Globus pallidus (tissue), 1 donor: ENCODE measurements around the gene RAI2.

ENCODE experiments used
- DNase-seq: peaks from one replicate; pipeline ENCODE4 v3.0.0-alpha.2; 2015; ENCODE audit warnings: low spot score

The RAI2 gene

DNA sequence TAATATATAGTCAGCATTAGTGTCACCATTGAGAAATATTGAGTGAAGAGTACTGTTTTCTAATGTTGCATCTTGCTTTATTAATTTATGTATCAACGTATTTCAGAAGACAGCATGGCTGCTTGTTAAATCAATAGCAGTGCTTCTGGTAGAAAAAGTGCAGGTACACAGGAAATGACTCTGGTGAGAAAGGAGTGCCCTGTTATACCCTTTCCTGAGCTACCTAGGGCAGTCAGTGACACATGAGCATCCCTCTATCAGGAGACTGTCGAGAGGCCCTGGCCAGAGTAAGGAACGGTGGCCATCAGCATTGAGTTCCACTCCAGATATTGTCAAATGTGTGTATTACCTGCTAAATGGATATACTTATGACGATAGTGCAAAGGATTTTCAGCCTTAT is 81.7 kb downstream of the RAI2 start:
- no peak for DNase-seq

DNA sequence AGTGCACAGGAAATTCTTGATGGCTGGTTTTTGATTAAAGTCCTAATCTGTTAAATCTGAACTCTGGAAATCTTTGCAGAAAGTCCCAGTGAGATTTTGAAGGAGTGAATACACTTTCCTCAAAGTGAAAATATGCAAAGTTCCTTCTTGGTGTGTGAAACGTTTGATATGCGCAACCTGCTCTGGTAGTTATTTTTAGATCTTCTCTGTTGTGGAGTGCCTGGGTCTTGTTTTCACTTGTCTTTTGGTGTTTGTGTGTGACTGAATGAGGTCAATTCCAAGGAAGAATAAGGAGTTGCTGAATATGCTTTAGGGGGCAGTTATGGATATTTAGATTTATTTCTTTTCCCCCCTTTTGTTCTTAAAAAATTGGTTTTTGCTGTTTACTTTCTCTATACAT is 82.1 kb downstream of the RAI2 start:
- no peak for DNase-seq

DNA sequence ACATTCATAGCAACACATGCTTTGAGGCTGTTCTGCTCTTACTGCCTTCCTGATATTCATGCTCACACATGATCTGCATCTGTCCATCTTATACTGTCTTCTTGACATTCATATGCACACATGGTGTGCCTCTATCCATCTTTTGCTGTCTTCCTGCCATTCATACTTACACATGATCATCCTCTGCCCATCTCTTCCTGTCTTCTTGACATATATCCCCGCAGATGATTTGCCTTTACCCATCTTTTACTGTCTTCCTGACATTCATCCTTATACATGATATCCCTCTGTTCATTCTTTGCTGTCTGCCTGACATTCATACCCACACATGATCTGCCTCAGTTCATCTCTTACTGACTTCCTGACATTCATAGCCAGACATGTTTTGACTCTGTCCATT is 87.0 kb downstream of the RAI2 start:
- DNase-seq, result no peak

DNA sequence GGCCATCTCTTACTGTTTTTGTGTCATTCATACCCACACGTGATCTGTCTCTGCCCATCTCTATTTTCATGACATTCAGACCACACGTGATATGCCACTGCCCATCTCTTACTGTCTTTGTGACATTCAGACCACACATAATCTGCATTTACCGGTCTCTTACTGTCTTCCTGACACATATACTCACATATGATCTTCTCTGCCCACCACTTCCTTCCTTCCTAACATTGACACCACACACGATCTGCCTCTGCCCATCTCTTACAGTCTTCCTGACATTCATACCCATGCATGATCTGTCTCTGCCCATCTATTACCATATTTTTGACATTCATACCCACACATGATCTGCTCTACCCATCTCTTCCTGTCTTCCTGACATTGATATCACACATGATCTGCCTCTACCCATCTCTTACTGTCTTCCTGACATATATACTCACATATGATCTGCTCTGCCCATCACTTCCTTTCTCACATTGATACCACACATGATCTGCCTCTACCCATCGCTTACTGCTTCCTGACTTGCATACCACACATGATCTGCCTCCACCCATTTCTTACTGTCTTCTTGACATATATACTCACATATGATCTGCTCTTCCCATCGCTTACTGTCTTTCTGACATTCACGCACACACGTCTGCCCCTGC is 87.7 kb downstream of the RAI2 start:
- DNase-seq, result no peak

DNA sequence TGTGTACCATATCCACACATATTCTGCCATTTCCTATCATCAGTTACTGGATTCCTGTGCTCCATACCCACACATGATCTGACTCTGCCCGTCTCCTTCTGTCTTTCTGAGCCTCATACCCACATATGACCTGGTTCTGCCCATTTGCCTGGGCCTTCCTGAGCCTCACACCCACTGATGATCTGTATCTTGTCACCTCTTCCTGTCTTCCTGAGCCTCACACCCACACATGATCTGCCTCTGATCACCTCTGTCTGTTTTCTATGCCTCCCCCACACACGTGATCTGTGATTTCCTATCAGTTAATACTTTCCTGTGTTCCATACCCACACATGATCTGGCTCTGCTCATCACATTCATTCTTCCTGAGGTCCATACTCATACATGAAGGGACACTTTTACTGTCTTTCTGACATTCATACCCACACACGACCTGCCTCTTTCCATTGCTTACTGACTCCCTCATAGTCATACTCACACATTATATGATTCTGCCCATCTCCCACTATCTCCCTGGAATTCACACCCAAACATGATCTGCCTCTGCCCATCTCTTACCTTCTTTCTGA is 91.3 kb downstream of the RAI2 start:
- DNase-seq, result no peak

DNA sequence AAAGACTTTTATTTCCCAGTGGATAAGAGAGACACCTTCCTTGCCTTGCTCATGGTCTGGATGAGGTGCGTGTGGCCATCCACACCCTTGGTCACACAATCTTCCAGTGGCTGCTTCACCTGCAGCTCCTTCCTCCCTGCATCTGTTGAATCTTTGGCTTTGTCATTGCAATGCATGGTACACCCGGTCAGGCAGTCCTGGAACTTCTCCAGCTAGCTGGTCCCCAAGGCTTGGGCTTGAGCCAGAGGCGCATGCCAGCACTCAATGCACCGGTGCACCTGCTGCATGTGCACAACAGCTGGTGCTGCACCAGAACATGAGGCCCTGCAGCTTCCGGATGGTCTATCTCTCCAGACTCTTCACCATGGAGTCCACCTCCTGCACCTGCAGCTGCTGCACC is 92.1 kb downstream of the RAI2 start:
- no peak for DNase-seq

DNA sequence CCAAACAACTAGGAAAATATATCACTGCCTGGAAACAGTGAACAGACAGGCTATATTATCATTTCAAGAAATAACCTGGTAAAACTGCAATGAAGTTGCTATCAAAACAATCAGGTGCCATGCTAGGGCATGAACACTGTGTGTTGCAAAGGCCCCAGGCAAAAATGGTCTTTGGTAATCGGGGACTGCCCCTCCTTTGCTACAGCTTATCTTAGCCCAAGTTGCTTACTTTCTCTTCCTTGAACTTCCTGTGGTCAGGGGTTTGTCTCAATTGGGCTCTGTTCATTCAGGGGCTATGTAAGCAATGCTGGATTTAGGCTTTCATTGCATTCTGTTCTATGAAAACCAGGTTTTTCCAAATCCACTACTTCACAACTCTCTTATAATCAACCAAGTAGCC is 93.4 kb downstream of the RAI2 start:
- no peak for DNase-seq

DNA sequence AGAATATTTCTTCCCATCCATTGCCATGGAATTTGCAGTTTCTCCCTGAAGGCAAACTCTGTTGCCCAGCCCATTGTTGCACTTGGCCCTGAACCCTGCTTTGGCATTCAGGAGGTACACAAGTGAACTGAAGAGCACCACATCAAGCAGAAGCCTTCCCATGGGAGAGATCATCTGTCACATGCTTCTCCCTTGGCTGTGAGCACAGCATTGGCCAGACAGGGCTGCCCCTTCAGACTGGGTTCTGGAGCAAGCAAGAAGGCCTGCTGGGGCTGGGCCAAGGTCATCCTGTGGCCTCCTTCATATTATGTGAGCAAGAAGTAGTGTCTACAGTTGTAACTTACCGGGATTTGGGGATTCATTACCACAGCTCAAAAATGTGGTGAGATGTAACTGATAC is 101.1 kb downstream of the RAI2 start:
- no peak for DNase-seq

DNA sequence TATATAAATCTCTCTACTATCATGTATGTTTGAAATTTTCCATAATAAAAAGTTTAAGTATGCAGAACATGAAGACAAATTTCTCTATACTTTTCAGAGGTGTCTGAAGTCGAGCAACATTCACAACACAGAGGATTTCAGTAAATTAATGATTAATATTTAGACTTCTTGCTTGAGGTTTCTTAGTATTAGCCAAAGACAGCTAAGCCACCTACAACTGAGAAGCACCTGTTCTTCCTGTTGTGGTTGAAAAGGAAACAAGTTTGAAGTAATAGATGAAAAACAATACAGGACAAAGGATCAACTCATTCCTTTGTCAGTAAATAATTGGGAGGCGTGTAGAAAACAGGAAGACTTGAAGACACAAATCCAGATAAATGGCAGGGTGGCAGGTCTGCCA is 102.7 kb downstream of the RAI2 start:
- DNase-seq, result no peak

DNA sequence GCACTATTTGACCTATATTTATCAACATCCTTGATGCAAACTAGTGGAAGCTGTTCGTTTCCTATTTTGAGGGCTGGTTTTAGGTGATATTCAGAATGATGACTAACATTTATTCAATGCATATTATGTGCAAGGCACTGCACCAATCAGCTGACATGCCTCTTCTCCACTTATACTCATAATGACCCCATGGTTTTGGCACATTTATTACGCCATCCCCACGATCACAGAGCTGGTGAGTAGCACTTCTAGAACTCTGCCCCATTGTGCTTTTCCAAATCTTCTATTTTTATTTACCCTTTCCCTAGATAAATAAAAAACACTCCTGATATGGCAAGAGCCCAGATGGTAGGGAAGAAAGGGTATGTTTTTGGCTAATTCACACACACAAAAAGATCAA is 110.7 kb downstream of the RAI2 start:
- no peak for DNase-seq
